Neuron (in vitro differentiated cells): ENCODE results near the gene PDZRN3.

Experiments used
- H2AFZ ChIP-seq: one replicate; pipeline ENCODE4 v1.6.1; 2013; ENCODE audit warnings: low read depth, mild to moderate bottlenecking, inconsistent platforms, low read length, moderate library complexity
- H3K27me3 ChIP-seq: one replicate; pipeline ENCODE4 v1.6.1; 2013; ENCODE audit warnings: low read length; ENCODE audit not compliant: insufficient read depth
- H3K36me3 ChIP-seq: one replicate; pipeline ENCODE4 v1.6.1; 2013; ENCODE audit warnings: low read length; ENCODE audit not compliant: insufficient read depth
- H3K4me1 ChIP-seq: one replicate; pipeline ENCODE4 v1.6.1; 2013; ENCODE audit warnings: low read length; ENCODE audit not compliant: insufficient read depth
- H3K4me3 ChIP-seq: 2 replicates; pipeline ENCODE4 v1.5.1; 2013; ENCODE audit warnings: mild to moderate bottlenecking, low read length, moderate library complexity
- H3K9me3 ChIP-seq: one replicate; pipeline ENCODE4 v1.6.1; 2013; ENCODE audit warnings: low read length

PDZRN3 gene

DNA sequence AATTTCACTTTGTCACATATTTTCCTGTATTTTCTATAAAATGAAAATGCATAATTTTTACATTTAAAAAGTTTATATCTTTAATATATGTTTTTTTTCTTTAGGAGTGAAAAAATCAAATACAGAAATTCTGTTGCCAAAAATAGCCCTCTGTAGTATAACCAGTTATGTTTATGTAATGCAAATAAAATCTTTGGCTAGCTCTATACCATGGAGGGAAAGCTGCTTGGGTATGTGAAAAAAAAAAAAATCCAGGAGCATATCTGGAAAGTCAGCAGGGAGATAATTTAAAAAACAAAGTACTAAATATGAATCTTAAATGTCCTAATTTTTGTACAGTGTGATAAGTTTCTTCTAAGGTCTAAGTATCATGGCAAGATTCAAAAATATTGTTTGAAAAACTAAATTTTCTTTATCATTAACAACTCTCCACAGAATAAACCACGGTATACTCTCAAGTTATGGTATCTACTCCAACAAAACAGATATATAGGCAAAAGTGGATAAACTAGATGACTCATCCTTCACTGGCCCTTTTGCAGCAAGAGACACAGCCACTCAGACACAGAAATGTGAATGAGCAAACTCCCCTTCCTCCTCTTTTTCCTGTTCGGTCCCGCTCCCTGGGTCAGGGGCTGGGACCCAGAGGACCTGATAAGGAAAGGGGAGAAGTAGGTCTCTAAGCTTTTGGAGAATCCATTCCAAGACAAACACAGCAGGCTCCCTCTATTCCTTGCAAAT is 66.6 kb downstream of the PDZRN3 start:
- Histone ChIP-seq H3K27me3 (no peaks in the 10 kb centered on the region), H3K9me3 (no peaks in the 10 kb centered on the region), H2AFZ (no peak overlapping the region), H3K4me1 (peaks cover 7% of the 10 kb centered on the region), H3K36me3 (no peaks in the 10 kb centered on the region), H3K4me3 (no peak overlapping the region)

DNA sequence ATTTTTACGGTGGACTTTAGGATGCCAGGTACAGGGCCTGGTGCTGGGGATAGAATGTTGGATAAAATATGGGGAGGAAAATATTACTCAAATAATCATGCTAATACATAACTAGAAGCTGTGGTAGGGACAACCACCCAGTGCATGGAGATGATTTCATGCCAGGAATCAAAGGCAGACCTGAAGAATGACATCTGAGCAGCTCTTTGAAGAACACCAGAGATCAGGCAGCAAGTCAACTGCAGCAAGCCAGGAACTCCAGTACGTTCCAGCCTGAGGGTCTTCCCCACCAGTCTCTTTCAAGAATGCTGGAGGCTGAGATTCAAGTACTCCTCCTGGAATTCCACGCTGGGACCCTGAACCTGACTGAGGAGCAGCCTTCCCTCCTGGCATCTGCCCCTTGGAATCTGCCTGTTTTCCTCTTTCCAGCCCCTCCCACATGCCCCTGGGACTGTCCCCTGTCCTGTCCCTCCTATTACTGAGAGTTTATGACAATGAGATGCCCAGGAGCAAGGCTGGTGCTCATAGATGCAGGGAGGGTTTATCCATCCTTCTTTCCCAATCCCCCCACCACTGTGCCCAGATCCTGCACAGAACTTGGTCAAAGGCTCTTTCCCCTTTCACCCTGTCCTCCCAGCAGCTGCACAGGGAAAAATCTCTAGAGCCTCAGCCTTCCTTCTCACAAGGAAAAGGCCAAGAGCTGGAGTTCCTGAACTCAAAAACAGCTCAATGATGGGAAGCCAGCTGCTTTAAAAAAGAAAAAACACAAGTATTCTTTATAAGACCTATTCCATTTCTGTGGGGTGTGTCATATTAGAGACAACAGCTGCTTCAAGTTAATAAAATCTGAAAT is 68.0 kb downstream of the PDZRN3 start:
- Histone ChIP-seq H3K4me3 (no peak overlapping the region), H3K4me1 (peaks cover 7% of the 10 kb centered on the region), H2AFZ (no peak overlapping the region), H3K9me3 (no peaks in the 10 kb centered on the region), H3K27me3 (no peaks in the 10 kb centered on the region), H3K36me3 (no peaks in the 10 kb centered on the region)

DNA sequence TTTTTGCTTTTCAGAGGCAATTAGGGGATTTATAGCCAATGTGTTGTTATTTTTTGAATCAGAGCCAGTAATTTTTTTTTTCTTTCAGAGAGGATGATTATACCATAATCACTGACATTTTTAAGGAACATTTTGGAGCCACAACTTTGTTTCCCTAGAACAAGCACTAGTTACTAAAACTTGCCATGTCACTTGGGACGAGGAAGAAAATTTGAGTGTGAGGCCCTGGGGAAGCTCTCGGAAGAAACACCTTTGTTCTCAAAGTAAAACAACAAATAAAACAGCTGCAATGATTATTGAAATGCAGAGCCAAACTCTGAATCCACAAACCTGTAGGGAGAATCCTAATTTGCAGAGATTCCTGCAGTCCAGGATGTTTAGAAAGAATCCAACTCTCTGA is 69.7 kb downstream of the PDZRN3 start:
- Histone ChIP-seq H2AFZ (no peak overlapping the region), H3K4me3 (no peak overlapping the region), H3K9me3 (no peaks in the 10 kb centered on the region), H3K27me3 (no peaks in the 10 kb centered on the region), H3K4me1 (no peaks in the 10 kb centered on the region), H3K36me3 (no peaks in the 10 kb centered on the region)

DNA sequence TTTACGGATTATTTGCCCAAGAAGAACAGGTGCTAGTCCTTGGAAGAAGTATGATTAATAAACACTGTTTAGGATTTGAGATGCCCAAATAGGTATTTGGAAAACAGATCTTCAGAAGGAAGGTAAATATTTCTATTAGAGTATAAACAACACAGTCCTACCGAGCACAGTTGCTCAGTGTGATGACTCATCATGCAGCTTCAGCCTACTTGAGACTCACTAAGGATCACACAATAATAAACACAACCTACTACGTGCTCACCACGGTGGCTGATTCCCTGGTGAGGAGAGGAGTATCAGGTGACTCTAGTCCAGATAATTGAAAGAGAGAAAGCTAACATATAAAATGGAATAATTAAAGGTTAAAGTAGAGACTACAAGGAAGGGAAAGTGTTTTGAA is 72.0 kb downstream of the PDZRN3 start:
- Histone ChIP-seq H3K27me3 (no peaks in the 10 kb centered on the region), H2AFZ (no peak overlapping the region), H3K4me1 (no peaks in the 10 kb centered on the region), H3K4me3 (no peak overlapping the region), H3K9me3 (no peaks in the 10 kb centered on the region), H3K36me3 (no peaks in the 10 kb centered on the region)

DNA sequence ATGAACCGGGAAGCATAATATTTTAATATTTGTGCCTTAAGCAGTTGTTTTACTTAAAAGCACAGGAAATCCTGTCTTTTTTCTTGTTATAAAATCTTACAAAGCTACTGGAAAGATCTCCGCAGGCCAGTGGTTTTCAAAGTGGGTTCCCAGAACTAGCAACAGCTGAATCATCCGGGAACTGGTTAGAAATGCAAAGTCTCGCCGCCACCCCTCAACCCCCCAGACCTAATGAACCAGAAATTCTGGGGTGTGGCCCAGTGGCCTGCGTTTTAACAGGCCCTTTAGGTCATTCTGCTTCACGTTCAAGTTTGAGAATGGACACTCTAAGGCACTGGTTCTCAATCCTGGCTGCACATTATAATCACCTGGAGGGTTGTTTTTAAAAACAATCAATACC is 74.7 kb downstream of the PDZRN3 start:
- no peaks in the 10 kb centered on the region for H3K4me1 ChIP-seq

DNA sequence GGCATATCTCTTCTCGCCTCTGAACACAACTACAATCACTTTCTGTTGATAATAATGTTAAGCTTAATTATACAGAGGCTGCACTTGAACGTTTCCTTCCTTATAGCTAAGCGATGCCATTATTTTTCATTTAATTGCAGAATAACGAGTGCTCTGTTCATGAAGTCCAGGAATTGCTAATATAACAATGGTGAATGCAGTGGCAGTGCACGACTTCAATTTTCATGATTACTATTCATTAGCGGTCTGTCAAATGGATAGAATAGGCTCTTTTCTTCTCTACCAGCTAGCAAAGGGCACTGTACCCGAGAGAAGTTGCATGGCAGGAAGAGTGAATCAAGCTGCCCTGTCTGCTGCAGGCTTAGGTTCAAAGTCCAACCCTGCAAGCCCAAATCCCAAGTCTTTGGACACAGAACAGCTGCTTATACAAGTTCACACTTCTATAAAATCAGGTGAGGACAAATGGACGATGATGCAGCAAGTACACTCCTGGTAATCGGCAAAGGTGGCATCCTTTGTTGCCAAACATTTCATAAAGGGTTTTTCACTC is 75.6 kb downstream of the PDZRN3 start:
- Histone ChIP-seq H3K4me1 (no peaks in the 10 kb centered on the region), H3K36me3 (no peaks in the 10 kb centered on the region), H2AFZ (no peak overlapping the region), H3K9me3 (no peaks in the 10 kb centered on the region), H3K27me3 (no peaks in the 10 kb centered on the region), H3K4me3 (no peak overlapping the region)

More for the DNA sequence above, 74.7 kb downstream of the PDZRN3 start:
- H3K4me3 ChIP-seq, result no peak overlapping the region
- H3K9me3 ChIP-seq, result no peaks in the 10 kb centered on the region
- no peaks in the 10 kb centered on the region for H3K36me3 ChIP-seq
- H2AFZ ChIP-seq, result no peak overlapping the region
- no peaks in the 10 kb centered on the region for H3K27me3 ChIP-seq

DNA sequence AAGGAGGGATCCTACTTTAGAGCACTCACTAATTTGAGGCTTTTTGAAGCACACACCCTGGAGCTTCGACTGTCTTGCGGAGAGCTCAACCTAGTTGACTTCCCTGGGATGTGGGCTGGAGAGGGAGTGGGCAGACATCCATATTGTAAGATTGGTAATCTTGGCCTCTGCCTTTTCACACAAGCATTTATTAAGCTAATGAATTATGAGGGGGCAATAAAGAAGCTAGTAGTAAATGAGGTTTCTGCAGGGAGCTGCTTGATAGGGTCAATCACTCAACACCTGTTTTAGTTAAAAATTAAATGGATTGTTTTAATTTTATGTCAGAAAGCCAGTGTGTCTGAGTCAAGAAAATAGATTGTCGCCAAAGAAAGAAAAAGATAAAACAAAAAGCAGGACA is 76.3 kb downstream of the PDZRN3 start:
- no peaks in the 10 kb centered on the region for H3K4me1 ChIP-seq
- no peak overlapping the region for H3K4me3 ChIP-seq
- no peak overlapping the region for H2AFZ ChIP-seq
- H3K9me3 ChIP-seq, result no peaks in the 10 kb centered on the region
- no peaks in the 10 kb centered on the region for H3K36me3 ChIP-seq
- H3K27me3 ChIP-seq, result no peaks in the 10 kb centered on the region

DNA sequence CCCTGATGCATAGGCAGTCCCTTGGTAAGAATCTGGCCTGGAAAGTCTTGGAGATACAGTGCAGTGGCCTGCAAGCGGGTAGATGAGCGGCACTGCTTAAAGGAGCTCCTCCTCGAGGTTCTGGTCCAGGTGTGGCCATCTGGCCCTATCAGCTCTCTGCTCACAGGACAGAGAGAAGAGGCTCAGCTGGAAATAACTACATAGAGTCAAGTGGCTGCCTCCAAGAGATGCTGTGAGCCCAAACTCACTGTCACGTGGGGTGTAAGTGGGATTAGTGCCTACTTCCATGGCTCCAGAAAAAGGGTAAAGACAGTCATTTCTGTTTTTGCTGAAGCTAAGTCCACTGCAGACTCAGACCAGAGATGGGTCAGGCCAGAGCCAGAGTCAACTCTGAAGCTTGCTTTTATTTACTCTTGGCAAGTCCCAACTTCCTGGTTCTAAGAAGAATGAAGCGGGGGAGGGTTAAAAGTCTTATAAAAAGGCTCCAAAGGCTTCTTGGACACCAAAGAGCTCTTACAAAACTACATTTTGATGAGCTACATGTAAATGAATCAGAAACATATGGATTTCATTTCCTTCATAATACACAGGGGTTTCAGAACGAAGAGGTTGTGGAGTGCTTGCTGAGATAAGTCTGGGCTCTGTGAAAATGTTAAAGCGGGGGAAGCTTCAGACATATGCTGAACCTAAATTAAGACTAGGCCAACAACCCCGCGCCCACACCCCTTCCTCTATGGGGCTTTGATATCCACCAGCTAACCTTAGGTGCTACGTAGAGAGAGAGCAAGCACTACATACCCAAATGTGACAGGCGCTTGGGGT is 77.1 kb downstream of the PDZRN3 start:
- Histone ChIP-seq H2AFZ (no peak overlapping the region), H3K4me3 (no peak overlapping the region), H3K27me3 (no peaks in the 10 kb centered on the region), H3K36me3 (no peaks in the 10 kb centered on the region), H3K9me3 (no peaks in the 10 kb centered on the region), H3K4me1 (no peaks in the 10 kb centered on the region)

DNA sequence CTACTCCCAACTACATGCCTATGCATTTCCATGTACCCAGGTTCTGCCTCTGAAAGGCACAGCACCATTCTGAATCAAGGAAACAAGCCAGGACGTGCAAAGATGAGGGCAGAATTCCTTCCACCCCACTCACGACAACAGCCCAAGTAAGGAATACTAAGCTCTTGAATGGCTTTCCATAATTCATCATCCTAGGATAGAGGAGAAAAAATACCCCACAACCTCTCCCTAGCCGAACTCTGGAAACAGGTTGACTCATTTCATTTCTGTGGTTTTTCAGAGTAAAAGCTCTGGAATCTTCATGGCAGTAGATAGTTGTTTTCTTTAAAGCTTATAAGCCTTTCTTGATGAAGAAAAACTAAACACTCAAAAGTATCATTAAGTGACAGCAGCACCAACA is 77.8 kb downstream of the PDZRN3 start:
- H3K36me3 ChIP-seq, result no peaks in the 10 kb centered on the region
- no peak overlapping the region for H3K4me3 ChIP-seq
- no peaks in the 10 kb centered on the region for H3K27me3 ChIP-seq
- no peaks in the 10 kb centered on the region for H3K4me1 ChIP-seq
- no peaks in the 10 kb centered on the region for H3K9me3 ChIP-seq
- no peak overlapping the region for H2AFZ ChIP-seq

DNA sequence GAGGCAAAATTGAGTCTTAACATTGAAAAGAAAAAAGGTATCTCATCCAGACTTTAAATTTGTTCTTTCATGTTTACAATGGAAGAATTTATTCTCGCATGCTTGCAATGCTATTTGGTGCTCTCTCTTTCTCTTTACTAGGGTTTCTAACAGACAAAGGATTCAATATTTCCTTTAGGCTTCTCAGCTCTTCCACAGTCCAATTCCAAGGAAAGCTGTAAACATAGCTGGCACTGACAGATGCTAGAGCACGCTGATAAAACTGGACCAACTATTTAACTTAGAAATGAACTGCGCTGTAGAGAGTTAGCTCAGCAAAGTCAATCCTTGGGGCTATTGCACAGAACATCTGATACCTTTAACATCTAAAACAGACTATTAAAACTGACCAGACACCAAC is 81.3 kb downstream of the PDZRN3 start:
- no peaks in the 10 kb centered on the region for H3K9me3 ChIP-seq
- H3K4me3 ChIP-seq, result no peak overlapping the region
- H2AFZ ChIP-seq, result no peak overlapping the region
- no peaks in the 10 kb centered on the region for H3K27me3 ChIP-seq
- H3K36me3 ChIP-seq, result no peaks in the 10 kb centered on the region
- H3K4me1 ChIP-seq, result no peaks in the 10 kb centered on the region

DNA sequence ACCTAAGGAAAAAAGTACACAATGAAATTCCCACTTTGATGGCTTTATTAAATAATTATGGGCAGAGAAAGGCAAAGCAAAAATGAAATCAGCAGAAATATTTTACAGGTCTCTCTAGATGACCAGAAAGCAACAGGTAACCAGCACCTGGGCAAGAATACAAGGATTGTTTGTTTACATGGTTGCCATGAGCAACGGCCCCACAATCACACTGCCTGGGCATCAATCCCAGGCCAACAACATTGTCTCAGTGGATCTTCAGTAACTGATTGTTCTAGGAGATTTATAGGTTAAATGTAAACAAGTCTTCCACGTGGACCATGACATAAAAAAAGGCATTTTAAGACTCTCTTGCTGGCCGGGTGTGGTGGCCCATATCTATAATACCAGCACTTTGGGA is 82.6 kb downstream of the PDZRN3 start:
- H3K4me3 ChIP-seq, result no peak overlapping the region
- H3K27me3 ChIP-seq, result no peaks in the 10 kb centered on the region
- no peaks in the 10 kb centered on the region for H3K9me3 ChIP-seq
- H3K36me3 ChIP-seq, result no peaks in the 10 kb centered on the region
- H2AFZ ChIP-seq, result no peak overlapping the region
- no peaks in the 10 kb centered on the region for H3K4me1 ChIP-seq

DNA sequence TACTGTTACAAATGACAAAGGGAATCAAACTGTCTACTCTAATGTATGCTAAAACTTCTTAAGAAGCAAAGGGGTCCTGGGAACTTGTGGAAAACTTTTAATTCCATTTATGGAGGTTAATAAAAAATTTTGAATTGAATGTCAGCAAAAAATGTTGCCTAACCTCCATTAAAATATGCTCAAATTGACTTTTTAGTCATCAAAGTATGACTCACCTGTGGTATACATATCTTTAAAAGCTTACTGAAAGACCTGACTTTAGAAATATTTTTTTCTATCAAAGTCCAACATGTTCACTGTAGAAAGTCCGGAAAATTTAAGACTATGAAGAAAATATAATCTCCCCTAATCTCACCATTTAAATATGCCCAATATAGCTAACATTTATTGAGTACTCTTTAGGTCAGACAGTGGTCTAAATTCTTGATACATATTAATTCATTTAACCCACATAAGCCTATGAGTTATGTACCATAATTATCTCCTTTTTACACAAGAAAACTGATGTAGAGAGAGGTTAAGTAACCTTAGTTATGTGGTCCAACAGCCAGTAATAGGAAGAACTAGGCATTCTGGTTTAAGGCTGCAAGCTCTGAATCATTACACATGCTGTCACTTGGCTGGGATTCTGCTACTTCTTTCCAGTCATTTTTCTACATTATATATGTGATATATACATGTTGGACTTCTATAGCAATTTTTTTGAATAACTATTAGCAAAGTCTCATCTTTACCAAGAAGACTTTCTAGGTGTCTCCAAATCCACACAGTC is 83.6 kb downstream of the PDZRN3 start:
- Histone ChIP-seq H3K27me3 (no peaks in the 10 kb centered on the region), H3K36me3 (no peaks in the 10 kb centered on the region)

More for the DNA sequence above, 83.6 kb downstream of the PDZRN3 start:
- no peaks in the 10 kb centered on the region for H3K4me1 ChIP-seq
- no peaks in the 10 kb centered on the region for H3K9me3 ChIP-seq
- no peak overlapping the region for H2AFZ ChIP-seq
- H3K4me3 ChIP-seq, result no peak overlapping the region
